ENCODE results near the gene PDE4D.
A peak's percentile ranks its signal among the peaks of the same experiment; 100 is the strongest.

The PDE4D gene

DNA sequence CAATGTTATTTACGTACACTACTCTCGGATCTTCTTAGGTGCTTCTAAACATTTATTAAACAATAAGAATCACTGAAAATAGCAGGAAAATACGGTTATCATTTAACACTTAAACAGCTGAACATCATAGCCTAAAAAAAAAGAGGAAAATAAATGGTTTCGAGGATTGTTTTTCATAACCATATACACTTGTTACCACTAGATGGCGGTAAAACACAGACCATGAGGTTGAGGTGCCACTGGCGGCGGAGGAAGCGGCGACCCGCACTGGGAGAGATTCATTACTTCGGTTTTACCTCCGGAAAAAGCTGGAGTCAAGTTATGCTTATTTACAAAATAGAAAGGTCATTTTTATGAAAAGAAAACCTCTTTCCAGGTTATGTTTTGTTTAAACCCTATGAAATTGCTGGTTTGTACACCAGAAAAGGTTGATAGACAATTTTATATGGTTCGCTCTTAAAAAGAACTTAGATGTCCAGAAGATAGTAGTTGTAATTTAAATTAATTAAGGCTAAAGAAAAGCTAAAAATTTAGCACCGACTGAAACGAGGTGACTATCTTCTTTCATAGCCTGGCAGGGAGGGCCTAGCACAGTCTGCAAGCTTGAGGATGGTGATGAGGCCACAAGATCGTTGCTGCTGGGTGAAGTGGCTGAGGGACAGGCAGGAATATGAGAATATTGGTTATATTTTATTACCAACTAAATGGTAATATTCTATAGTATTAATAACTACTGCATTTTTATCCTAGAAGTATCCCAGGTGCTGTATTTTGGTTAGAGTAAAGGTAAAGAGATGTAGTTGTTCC is 704.9 kb downstream of the PDE4D start:
- DNase-seq: peak; percentile 63

DNA sequence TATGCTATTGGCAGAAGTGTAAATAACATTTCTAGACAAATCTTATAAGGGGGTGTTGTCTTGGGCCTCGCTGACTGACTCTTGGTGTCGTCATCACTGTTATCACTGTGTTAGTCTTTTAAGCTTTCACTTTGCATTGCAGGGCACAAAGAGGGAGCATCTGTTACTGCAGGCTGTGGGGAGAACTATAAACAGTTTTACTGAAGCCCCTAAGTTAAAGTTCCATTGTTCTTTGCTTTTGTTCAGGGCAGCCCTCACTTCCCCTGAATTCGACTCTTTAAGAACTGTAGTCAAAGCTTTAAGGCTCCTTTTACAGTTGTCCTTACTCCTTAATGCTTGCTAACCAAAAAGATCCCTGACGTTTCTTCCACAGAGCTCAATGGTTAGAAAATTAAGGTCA is 705.7 kb downstream of the PDE4D start:
- DNase-seq: peak; percentile 21

DNA sequence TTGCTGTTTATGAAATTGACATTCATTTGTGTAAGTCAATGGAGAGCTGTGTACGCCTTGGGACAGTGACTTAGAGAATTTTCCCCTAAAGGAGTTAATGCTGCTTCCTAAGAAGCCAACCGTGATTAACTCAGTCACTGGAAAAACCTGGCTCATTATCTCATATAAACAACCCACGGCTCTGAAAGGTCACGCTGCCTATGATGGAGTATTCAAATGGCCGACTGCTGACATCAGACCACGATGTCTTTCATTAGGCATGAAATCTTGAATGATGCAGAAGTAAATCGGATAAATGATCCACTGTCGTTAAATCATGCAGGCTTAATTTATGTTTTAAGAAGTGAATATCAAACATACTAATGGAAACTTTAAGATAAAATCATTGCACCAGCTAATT is 706.9 kb downstream of the PDE4D start:
- DNase-seq: no peak

DNA sequence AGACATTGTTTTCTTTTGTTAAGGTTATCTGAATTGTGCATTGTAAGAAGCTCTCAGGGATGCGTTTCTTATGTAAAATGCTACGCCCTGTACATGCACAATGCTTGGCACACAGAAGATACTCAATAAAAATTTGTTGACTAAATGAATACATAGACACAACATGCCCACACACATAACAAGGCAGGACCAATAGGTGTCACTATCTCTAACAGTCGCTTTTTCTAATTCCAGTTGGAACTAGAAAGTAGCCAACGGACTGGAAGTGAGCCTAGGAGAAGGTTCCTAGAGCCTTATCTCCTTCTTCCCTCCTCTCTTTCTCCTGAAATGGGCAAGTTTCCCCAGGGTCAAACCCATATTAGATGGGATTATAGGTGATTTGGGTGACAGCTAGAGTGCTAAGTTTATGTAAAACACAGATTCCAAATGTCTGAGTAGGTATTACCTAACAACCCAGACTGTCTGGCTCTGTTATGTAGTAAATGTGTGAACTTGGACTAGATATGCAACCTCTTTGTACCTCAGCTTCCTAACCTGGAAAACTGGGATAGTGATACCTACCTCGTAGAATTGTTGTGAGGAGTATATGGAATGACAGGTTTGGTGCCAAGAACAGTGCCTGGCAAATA is 707.7 kb downstream of the PDE4D start:
- DNase-seq: no peak

DNA sequence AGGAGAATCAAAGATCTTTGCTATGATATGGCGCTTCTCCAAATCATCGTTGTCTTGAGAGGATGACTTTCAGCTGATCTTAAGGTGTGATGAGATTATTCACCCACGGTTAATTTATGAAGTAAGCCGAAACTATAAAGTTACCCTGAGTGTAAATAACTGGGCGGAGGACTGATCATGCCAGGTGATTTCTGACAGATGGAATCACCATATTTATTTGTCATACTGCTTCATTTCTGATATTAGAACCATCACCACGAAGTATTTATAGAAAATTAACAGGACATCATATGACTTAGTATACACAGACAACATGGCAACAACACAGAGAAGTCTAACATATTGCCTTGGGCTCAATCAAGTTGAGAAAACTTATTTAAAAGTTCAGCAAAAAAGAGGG is 708.8 kb downstream of the PDE4D start:
- no peak for DNase-seq

DNA sequence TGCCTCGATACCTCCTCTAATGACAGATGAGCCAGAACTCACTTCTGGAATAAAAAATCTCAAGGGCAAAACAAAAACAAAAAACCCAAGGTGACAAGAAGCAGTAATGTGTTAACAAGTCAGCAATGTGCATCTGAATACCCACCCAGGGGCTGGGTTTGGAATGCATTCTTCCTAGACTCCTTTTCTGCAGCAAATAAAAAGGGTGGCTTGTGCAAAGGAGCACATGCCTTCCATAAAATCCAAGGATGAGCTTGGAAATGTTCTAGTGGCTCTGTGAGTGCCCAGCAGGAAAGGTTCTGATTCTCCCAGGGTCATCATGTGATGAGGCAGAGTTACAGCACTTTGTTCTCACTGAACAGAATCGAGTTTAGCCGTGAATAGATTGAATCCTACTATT is 710.8 kb downstream of the PDE4D start:
- DNase-seq: no peak

DNA sequence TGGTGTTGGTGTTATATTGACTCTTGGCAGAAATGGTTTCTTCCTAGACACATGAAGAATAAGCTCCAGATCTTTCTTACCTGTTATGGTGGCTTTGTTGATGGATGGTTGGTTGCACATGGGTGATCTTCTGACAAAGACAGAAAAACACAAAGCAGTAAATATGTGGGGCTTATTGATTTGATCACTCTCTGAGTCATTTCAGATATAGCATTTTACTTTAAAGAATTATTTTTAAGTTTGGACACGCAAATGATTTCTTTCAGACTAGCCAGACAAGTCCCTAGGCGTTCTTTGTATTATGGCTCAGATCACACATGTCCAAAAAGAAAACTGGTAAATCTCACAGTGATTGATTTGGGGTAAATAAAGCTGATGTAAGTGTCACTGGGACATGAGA is 713.0 kb downstream of the PDE4D start:
- no peak for DNase-seq

DNA sequence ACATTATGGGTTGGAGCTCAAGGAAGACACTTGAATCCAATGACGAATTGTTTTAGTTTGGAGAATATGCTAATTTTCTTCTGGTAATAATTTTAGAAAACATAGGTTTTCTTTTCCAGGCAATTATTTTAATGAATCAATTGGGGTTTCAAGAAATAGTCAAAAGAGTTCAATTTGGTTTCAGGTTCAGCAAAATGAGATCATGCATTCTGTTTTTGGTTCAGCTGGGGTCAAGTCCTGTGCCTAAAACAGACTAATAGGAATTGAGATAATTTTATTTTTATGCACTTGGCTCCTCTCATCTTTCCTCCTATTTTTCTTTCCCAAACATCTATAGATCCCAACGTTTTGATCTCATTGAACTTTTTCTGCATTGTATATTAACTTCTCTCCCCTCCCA is 713.8 kb downstream of the PDE4D start:
- DNase-seq: no peak

DNA sequence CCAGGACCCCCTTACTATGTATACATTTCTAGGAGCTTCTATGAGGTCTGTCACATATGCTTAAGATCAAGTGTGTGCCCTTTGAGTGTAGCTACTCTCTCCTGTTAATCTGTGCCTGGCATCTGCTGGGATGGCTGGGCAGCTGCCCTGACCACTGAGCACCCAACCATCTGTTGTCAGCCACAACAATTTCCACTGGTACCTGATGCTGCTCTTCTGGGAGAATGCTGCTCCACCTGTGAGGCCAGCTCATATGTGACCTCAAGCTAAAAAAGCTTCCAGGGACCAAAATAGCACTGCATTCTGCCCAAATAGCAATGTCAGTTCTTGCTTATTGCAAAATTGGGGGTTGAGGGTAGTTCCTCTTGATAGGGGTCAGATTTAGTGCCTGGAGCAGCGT is 715.0 kb downstream of the PDE4D start:
- no peak for DNase-seq

DNA sequence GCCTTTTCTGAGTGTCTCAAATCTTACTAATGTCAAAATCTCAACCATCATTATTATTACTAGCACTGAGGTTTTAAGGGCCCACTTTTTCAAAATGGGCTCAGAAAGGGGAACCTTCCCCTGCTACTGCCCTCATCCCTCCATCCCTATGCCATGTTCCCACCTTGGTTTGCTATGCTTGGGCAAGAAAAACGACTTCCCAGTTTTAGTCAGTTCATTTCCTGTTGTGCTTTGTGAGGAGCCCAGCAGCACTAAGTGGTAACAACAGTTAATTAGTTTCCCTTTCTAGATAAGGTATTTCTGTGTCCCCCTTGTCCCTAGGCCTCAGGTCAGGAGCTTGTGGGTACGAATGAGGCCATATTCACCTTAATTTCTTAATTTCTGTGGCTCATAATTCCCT is 715.5 kb downstream of the PDE4D start:
- DNase-seq: no peak

DNA sequence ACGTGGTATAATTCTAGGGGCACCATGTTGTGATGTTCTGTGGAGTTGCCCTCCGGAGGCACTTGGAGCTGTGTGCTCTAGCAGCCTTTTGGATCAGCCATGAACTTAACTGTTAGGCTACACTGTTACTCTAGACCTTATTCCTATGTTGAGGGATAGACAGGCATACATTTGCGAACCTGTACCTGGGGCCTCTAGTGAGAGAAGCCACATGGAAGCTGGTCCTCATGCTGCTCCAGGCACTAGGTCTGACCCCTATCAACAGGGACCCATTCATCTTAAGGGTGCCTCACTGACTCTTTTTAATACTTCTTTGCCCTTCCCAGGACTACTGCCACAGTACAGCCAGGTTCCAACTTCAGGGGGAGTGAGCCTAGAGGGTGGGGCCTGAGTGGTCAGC is 715.9 kb downstream of the PDE4D start:
- no peak for DNase-seq

DNA sequence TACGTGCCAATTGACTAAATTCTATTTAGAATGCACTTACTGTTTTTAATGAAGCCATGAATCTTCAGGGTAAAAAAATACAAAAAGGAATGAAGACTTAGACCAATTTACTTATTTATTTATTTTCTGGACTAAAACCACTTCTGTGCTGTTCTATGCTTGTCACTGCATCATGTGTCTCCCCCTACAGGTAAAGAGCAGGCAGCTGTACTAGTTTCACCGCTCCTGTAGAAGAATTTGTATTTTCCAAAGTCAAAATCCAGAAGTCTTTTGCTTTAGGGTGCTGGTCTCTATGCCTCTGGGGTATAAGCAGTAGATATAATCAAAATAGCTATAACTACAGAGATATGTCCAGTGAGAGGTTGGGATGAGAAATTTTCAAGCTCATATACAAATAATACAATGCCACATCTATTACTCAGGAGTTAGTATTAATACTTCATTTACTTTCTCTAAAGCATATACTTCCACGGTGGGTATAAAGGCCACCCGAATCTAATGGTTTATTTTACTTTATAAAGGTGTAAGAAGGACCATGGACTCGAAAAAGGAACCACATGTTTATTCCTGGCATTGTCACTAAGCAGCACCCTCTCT is 719.2 kb downstream of the PDE4D start:
- peak; percentile 24 for DNase-seq

DNA sequence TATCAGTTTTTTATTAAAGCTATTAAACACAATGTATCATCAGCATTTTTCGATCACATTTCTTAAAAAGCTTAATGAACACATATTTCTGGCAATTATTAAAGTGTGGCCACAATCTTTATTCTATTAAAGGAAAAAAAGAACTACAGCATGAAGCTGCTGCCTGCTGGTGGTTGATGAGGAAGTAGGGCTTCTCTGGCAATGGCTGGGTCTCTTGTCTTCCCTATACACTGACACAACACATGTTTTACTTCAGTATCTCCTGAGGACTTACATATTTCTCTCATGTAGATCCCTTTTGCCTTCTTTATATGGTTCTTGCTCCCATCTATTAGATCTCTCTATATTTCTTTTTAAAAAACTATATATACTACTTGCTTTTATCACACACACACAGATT is 719.9 kb downstream of the PDE4D start:
- no peak for DNase-seq

DNA sequence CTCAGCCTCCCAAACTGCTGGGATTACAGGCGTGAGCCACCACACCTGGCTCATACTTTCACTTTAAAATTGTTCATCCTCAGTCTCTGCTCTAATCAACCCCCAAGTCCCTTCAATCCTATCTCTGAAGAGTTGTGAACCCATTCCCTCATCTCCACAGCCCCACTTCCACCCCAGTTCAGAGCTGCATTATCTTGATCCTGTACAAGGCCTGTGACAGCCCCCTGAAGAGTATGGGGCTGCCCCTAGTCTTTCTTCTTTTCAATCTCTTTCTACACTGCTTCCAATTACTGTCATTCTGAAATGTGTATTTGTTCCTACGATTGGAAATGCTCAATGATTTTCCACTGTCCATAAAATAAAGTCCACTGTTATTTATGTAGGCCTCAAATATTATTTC is 722.4 kb downstream of the PDE4D start:
- no peak for DNase-seq

DNA sequence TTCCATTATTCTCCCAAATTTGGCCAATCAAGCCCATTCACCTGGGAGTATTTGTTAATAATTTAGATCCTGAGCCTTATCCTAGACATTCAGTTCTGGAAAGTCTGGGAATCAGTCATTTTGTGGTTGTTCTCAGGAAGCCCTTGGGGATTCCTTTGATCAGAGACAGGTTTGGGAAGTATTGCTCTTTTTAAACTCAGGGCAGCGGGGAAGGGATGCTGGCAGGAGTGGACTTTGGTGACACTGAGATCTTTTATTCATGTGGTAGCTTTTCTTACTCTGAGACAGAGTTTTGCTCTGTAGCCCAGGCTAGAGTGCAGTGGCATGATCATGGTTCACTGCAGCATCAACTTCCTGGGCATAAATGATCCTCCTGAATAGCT is 723.8 kb downstream of the PDE4D start:
- no peak for DNase-seq

DNA sequence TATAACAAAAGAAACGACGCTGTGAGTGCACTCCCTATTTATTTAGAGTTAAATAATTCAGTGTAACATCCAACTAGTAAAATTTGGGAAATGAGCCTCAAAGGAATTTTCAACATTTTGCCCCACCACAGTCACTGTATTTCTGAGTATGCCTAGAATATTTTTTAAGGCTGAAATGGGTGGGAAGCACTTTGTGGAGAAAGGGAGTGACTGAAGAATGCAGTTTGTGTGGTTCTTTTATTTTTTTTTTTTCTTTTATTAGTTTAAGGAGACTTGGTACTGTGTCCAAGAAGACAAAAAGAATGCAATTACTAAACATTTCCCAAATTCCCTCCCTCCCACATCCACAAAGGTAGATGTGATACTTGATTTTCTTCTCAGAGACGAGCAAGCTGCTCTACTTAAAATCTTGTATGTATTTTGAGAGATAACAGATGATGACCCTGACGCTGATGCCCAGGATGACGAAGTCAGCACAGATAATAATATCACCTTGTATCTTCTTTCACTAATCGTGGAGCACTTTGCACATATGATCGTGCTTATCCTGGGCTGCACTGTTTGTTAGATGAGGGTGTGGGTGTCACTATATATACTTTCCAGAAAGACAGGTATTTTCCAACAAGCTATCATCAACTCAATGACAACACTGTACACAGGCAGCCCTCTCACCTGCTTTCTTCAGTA is 724.3 kb downstream of the PDE4D start:
- DNase-seq: no peak

DNA sequence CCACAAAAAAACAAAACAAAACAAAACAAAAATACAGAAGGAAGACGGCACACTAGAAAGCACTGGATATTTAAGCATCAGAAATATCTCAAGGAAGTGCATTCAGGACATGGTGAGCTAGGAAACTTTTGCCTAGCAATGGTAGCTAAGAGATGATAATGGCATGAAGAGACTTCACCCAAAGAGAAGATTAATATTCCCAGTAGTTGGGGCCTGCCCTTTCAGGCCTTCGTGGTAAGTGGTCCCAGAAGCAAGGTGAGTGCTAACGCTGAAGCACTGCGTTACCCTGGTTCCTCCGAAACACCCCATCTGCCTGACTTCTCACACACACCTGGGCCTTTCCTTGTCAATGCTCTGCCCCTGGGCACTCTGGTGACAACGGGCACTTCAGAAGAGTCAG is 725.5 kb downstream of the PDE4D start:
- no peak for DNase-seq

DNA sequence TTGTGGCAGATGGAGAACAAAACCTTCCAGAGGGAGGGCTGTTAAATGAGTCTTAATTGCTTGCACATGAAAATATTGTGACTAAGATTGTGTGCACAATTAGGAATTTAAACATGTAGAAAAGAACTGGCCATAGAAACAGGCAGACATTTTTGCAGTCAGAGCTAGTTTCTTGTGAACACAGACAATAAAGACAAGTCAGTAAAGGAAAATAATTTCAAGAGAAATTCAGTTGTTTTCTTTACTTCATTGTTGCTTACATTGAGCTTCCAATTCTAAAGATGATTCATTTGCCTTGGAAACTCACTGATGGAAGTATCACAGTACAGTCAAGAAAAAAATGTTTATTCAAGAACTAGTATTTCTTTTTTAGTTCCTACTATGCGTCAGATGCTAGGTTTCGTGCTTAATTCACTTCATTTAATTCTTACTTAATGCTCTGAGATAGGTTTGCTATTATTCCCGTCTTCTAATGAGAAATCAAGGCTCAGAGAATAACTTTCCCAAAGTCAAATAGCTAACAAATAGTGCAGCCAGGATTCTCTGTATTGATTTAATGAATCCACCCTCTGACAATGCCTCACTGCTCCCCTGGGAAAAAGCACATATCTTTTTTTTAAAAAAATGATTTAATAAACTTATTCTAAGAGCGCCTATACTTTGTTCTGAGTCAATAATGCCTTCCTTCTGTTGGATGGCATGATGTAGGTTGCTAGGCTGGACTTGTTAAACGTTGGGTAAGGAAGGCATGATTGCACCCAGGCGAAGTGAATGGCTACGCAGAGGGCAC is 729.3 kb downstream of the PDE4D start:
- DNase-seq: no peak

DNA sequence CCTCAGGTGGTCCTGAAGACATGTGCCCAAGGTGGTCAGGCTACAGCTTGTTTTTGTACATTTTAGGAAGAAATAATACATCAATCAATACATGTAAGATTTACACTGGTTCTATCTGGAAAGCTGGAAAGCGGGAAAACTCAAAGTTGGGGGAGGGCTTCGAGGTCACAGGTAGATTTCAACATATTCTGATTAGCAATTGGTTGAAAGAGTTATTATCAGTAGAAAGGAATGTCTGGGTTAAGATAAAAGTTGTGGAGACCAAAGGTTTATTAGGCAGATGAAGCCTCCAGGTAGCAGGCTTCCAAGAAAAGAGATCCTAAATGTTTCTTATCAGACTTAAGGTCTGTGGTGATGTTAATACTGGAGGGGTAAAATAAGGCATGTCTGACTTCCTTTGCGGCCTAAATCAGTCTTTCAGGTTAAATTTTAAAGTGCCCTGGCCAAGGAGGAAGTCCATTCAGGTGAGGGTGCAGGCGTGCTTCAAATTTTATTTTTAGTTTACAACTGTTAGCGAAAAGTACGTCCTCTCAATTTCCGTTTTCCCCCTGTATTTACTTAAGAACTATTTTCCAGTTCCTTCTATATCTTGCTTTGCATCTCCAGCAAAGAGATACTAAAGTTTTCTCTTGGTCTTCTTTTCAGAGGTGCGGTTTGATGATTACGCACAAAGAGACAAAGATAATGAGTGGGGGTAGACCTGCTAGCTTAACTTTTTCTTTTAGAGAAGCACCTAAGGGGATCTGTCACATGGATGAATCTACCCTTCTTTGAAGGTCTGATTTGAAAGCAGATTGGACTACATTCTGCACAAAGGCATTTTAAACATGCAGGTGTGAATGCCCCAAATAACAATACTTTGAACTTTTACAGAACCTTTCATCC is 732.1 kb downstream of the PDE4D start:
- no peak for DNase-seq

DNA sequence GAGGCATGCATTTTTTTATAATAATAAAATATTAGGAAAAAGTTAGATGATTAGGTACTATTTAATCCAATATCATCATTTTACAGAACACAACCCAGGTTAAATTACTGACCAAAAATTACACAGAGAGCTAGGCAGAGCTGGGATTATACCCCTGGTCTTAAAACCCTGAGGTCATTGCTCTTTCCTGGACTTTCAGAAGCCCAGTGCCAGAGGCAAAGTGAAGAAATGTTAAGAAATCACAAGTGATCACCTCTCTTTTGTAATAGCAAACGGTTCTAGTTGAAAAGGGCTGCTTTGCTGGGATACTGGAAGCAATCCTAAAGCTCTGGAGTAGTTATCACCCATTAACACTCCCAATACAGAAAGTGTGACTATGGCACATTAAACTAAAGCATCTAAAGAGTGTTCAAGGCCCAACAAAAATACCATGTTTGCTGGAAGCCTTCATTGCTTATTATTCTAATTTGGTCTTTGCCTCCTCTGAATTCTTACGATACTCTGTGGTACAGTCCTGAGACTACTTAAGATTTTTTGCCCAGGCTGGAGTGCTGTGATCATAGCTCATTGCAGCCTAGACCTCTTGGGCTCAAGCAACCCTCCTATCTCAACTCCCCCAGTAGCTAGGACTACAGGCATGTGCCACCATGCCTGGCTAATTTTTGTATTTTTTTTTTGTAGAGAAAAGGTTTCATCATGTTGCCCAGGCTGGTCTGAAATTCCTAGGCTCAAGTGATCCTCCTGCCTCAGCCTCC is 734.7 kb downstream of the PDE4D start:
- DNase-seq: no peak

DNA sequence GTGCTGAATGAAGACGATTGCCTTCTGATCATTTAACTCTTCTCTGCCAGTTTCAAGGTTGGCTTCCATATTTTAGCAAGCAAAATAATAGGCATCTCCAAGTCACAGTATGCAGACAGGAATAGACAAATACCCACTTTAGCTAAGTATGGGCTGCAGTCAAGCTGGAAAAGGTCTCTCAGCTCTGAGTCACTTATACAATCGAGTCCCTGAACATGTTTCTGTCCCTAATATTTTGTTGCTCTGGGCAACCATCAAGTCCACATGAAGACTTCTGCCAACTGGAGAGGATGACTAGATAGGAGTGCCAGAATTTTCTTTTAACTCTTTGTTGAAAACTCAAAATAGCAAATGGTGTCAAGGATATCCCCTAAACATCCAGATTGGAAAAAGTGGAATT is 735.4 kb downstream of the PDE4D start:
- DNase-seq: no peak
